ENCODE results near the gene DUSP10. TPM values are rescaled to one million over a fixed set of nuclear protein-coding genes. Genes with fewer than 3 reads are reported as not detected.

The DUSP10 gene
- total RNA-seq, 1 experiment from 2014 or later = 0.17 TPM

- no TSS peak for BruUV-seq (replicated peaks)
- DNase-seq (ENCODE audit: low spot score) = no peak
- intact Hi-C loops (cut with micrococcal nuclease; ENCODE audit: unreplicated experiment) = no loop called here
- POLR2A ChIA-PET (ENCODE audit: low non-redundant PET) = no interaction called here
- H3K4me3 ChIP-seq (ENCODE audit: low read depth, low read length, poor library complexity, severe bottlenecking) = no peak overlapping the region
- no peak overlapping the region for H3K27ac ChIP-seq (ENCODE audit: low read depth, low read length, poor library complexity, severe bottlenecking)
- no peaks in the 10 kb centered on the region for H3K9me3 ChIP-seq (ENCODE audit: low read depth, low read length, poor library complexity, severe bottlenecking)
- H3K4me1 ChIP-seq (ENCODE audit: insufficient read depth, low read length, poor library complexity, severe bottlenecking) = no peaks in the 10 kb centered on the region
- no peaks in the 10 kb centered on the region for H3K36me3 ChIP-seq (ENCODE audit: insufficient read depth, low read length, poor library complexity, severe bottlenecking)
- CTCF ChIA-PET = no interaction called here
- TF ChIP-seq CTCF (conservative IDR thresholded peaks at IDR 0.05; ENCODE audit: low read depth, low read length) = no peak
- TF ChIP-seq EZH2 (IDR thresholded peaks at IDR 0.05; ENCODE audit: borderline replicate concordance, low read depth, low read length, poor library complexity, severe bottlenecking) = no peak
- H3K27me3 ChIP-seq (replicated peaks; ENCODE audit: insufficient read depth, low read depth, low read length, poor library complexity) = peaks cover 6% of the 10 kb centered on the region
These were observed 37.6 kb downstream of the DUSP10 start for GRCh38 chr1:221704306-221704705.

GRCh38 chr1:221701570-221702186 lies 40.2 kb downstream of the DUSP10 start:
- BruUV-seq (replicated peaks) = no TSS peak
- Histone ChIP-seq H3K4me3 (ENCODE audit: low read depth, low read length, poor library complexity, severe bottlenecking) (no peak overlapping the region), H3K9me3 (ENCODE audit: low read depth, low read length, poor library complexity, severe bottlenecking) (no peaks in the 10 kb centered on the region), H3K4me1 (ENCODE audit: insufficient read depth, low read length, poor library complexity, severe bottlenecking) (no peaks in the 10 kb centered on the region), H3K27ac (ENCODE audit: low read depth, low read length, poor library complexity, severe bottlenecking) (no peak overlapping the region), H3K36me3 (ENCODE audit: insufficient read depth, low read length, poor library complexity, severe bottlenecking) (no peaks in the 10 kb centered on the region), H3K27me3 (replicated peaks; ENCODE audit: insufficient read depth, low read depth, low read length, poor library complexity) (no peaks in the 10 kb centered on the region)
- ChIA-PET POLR2A (ENCODE audit: low non-redundant PET) (no interaction called here), CTCF (interaction anchor here (0.6 kb wide), 1 partner anchor 133 kb away, joined by 5 read pairs; no protein-coding TSS in a partner anchor)
- TF ChIP-seq EZH2 (IDR thresholded peaks at IDR 0.05; ENCODE audit: borderline replicate concordance, low read depth, low read length, poor library complexity, severe bottlenecking) (no peak), CTCF (conservative IDR thresholded peaks at IDR 0.05; ENCODE audit: low read depth, low read length) (no peak)
- intact Hi-C loops (cut with micrococcal nuclease; ENCODE audit: unreplicated experiment) = no loop called here
- no peak for DNase-seq (ENCODE audit: low spot score)

DNA sequence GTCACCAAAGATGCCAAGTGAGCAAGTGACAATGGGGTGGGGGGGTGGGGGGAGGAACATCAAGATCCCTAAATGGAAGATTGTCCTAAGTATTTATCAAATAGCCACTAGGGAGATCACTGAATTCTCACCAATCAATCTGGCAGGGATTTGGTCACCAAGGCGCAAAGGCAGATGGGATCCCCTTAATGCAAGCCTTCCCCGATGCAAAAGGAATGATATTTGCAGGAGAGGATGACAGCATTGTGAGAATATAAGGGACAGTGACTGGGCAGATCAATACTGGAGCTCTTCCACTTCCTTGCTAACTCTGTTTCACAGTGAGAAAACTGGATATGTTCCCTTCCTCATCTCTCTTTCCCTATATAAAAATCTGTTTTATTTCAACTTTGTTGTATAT lies 40.9 kb downstream of the DUSP10 start:
- H3K27me3 ChIP-seq (replicated peaks; ENCODE audit: insufficient read depth, low read depth, low read length, poor library complexity) = no peaks in the 10 kb centered on the region
- ChIA-PET CTCF (no interaction called here), POLR2A (ENCODE audit: low non-redundant PET) (no interaction called here)
- intact Hi-C loops (cut with micrococcal nuclease; ENCODE audit: unreplicated experiment) = no loop called here
- H3K36me3 ChIP-seq (ENCODE audit: insufficient read depth, low read length, poor library complexity, severe bottlenecking) = no peaks in the 10 kb centered on the region
- no peak overlapping the region for H3K27ac ChIP-seq (ENCODE audit: low read depth, low read length, poor library complexity, severe bottlenecking)
- DNase-seq (ENCODE audit: low spot score) = no peak
- BruUV-seq (replicated peaks) = no TSS peak
- no peak for TF ChIP-seq EZH2 (IDR thresholded peaks at IDR 0.05; ENCODE audit: borderline replicate concordance, low read depth, low read length, poor library complexity, severe bottlenecking)
- no peaks in the 10 kb centered on the region for H3K4me1 ChIP-seq (ENCODE audit: insufficient read depth, low read length, poor library complexity, severe bottlenecking)
- H3K9me3 ChIP-seq (ENCODE audit: low read depth, low read length, poor library complexity, severe bottlenecking) = no peaks in the 10 kb centered on the region
- no peak overlapping the region for H3K4me3 ChIP-seq (ENCODE audit: low read depth, low read length, poor library complexity, severe bottlenecking)

DNA sequence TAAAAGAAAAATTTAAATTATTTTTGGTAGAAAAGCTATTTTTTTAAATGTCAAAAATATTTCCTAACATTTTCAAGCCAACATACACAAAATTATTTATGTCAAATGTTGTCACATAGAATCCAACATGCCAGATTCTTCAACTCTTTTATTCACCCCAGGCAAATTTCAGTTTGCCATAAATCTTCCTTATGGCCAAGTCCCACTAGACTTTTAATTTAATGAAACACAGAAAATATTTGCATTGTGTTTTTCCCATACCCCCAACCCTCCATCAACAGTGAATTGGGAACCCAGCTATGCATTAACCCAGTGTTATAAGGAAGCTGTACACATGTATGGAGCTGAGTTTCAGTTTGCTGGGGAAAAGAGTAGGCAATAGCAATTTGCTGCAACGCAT lies 41.4 kb downstream of the DUSP10 start:
- CTCF ChIA-PET = no interaction called here
- Histone ChIP-seq H3K36me3 (ENCODE audit: insufficient read depth, low read length, poor library complexity, severe bottlenecking) (no peaks in the 10 kb centered on the region), H3K4me3 (ENCODE audit: low read depth, low read length, poor library complexity, severe bottlenecking) (no peak overlapping the region)

More for the DNA sequence above, 41.4 kb downstream of the DUSP10 start:
- no peaks in the 10 kb centered on the region for H3K9me3 ChIP-seq (ENCODE audit: low read depth, low read length, poor library complexity, severe bottlenecking)
- DNase-seq (ENCODE audit: low spot score) = no peak
- no peak for TF ChIP-seq EZH2 (IDR thresholded peaks at IDR 0.05; ENCODE audit: borderline replicate concordance, low read depth, low read length, poor library complexity, severe bottlenecking)
- no peak for TF ChIP-seq CTCF (conservative IDR thresholded peaks at IDR 0.05; ENCODE audit: low read depth, low read length)
- no peaks in the 10 kb centered on the region for H3K27me3 ChIP-seq (replicated peaks; ENCODE audit: insufficient read depth, low read depth, low read length, poor library complexity)
- no peaks in the 10 kb centered on the region for H3K4me1 ChIP-seq (ENCODE audit: insufficient read depth, low read length, poor library complexity, severe bottlenecking)
- POLR2A ChIA-PET (ENCODE audit: low non-redundant PET) = no interaction called here
- intact Hi-C loops (cut with micrococcal nuclease; ENCODE audit: unreplicated experiment) = no loop called here
- no peak overlapping the region for H3K27ac ChIP-seq (ENCODE audit: low read depth, low read length, poor library complexity, severe bottlenecking)
- no TSS peak for BruUV-seq (replicated peaks)

Measured in A673 (cell line).